GM12878 (cell line): ENCODE measurements around the gene MIS12. TPM values are rescaled to one million over a fixed set of nuclear protein-coding genes. Genes with fewer than 3 reads are reported as not detected.

ENCODE experiments used
- ATAC-seq: fragments of 200-7000 bp; cut with Tn5 transposase; 3 replicates; pipeline ENCODE4 v1.9.1; 2020; ENCODE audit warnings: mild to moderate bottlenecking, moderate library complexity
- BruUV-seq: library from RNA; stranded (reverse); fragments of 400-500 nt; replicated peaks from 2 replicates; lab custom pipeline; 2021; lab: Mats Ljungman, UMichigan
- CTCF ChIA-PET: fragments of 300-600 bp; sonication (Branson Sonifier 250); formaldehyde crosslinking; extraction: SDS; loops from one replicate; lab custom pipeline; 2021; ENCODE audit warnings: inconsistent platforms; lab: Yijun Ruan, JAX
- POLR2A ChIA-PET: fragments of 350-600 bp; formaldehyde crosslinking; extraction: SDS; loops from one replicate; lab custom pipeline; 2021; ENCODE audit warnings: inconsistent platforms; lab: Charles Lee
- RAD21 ChIA-PET: fragments of 300-600 bp; sonication (Branson Sonifier 250); formaldehyde crosslinking; loops from one replicate; lab custom pipeline; 2023; ENCODE audit warnings: antibody characterized with exemption; ENCODE audit not compliant: unreplicated experiment; lab: Charles Lee
- SMC1A ChIA-PET: fragments of 300-600 bp; sonication (Branson Sonifier 250); formaldehyde crosslinking; loops from one replicate; lab custom pipeline; 2023; ENCODE audit not compliant: unreplicated experiment, uncharacterized antibody; lab: Charles Lee
- DNase-seq: peaks from one replicate; pipeline ENCODE4 v3.0.0-alpha.2; 2011; ENCODE audit warnings: low read depth, low spot score
- FAIRE-seq: peaks from 3 replicates; lab custom pipeline; 2011; peaks lifted over from hg19 to GRCh38; lab: Jason Lieb, UNC
- H2AFZ ChIP-seq: 2 replicates; pipeline ENCODE4 v1.6.0; 2011; ENCODE audit warnings: low read depth, low read length, control low read depth; ENCODE audit not compliant: control insufficient read depth
- H3K27ac ChIP-seq: 2 replicates; pipeline ENCODE4 v1.5.1; 2011; ENCODE audit warnings: control low read depth; ENCODE audit not compliant: control insufficient read depth, insufficient read depth
- H3K27me3 ChIP-seq, 2 experiments: replicated peaks in 1 of 2; 2 replicates each; pipeline versions ENCODE4 v1.6.0 to v1.6.1; 2011; ENCODE audit warnings: low read length in 1 of 2; ENCODE audit not compliant: control insufficient read depth in 2 of 2, insufficient read depth in 2 of 2
- H3K36me3 ChIP-seq, 2 experiments: 2 replicates each; pipeline ENCODE4 v1.5.1; 2011; ENCODE audit warnings: low read length in 1 of 2; ENCODE audit not compliant: control insufficient read depth in 2 of 2, insufficient read depth in 2 of 2
- H3K4me1 ChIP-seq: 2 replicates; pipeline ENCODE4 v1.6.1; 2011; ENCODE audit warnings: mild to moderate bottlenecking, low read length, moderate library complexity, mixed read lengths; ENCODE audit not compliant: control insufficient read depth, insufficient read depth
- H3K4me2 ChIP-seq: 2 replicates; pipeline ENCODE4 v1.6.0; 2011; ENCODE audit warnings: control low read depth; ENCODE audit not compliant: control insufficient read depth, insufficient read depth
- H3K4me3 ChIP-seq: fragments of 200-600 bp; sonication (generic); 2 replicates; pipeline ENCODE4 v1.5.1; 2016
- H3K79me2 ChIP-seq: 2 replicates; pipeline ENCODE4 v1.6.0; 2011; ENCODE audit warnings: low read length; ENCODE audit not compliant: control insufficient read depth, insufficient read depth
- H3K9ac ChIP-seq: 2 replicates; pipeline ENCODE4 v1.8.0; 2011; ENCODE audit warnings: low read length, control low read depth, mixed read lengths; ENCODE audit not compliant: control insufficient read depth, insufficient read depth
- H3K9me3 ChIP-seq: replicated peaks from 3 replicates; pipeline ENCODE4 v1.5.1; 2011; ENCODE audit warnings: mild to moderate bottlenecking, low read length; ENCODE audit not compliant: control insufficient read depth, insufficient read depth
- H4K20me1 ChIP-seq: 2 replicates; pipeline ENCODE4 v1.6.0; 2011; ENCODE audit not compliant: control insufficient read depth, insufficient read depth
- HDAC2 ChIP-seq: fragments of 200-600 bp; sonication (generic); IDR thresholded peaks from 2 replicates; pipeline ENCODE4 v1.6.1; 2017
- JUNB ChIP-seq: IDR thresholded peaks from 2 replicates; pipeline ENCODE4 v1.6.1; 2016; ENCODE audit warnings: antibody characterized with exemption, mild to moderate bottlenecking
- RELB ChIP-seq: fragments of 450-650 bp; IDR thresholded peaks from 2 replicates; pipeline ENCODE4 v1.6.1; 2017; ENCODE audit warnings: low read depth, mild to moderate bottlenecking, moderate library complexity
- SREBF1 ChIP-seq: IDR thresholded peaks from 2 replicates; pipeline ENCODE4 v1.6.1; 2012; ENCODE audit warnings: mild to moderate bottlenecking, low read length
- WGBS: methylation state at CpG from one replicate; pipeline ENCODE4 v1.1.6; 2016; ENCODE audit warnings: low lambda C conversion rate; ENCODE audit not compliant: insufficient replicate concordance, insufficient coverage; ENCODE audit errors: missing lambda C conversion rate; 5-methylcytosine and 5-hydroxymethylcytosine counted together
- in situ Hi-C: fragments of 300-500 bp; cut with MboI; formaldehyde crosslinking; loops from 9 replicates; pipeline ENCODE4 v1.14.3; 2018; ENCODE audit warnings: mixed read lengths
- intact Hi-C: fragments of 100-400 bp; cut with micrococcal nuclease; formaldehyde crosslinking; loops from one replicate; pipeline ENCODE4 v1.14.2; 2022; ENCODE audit not compliant: unreplicated experiment
- polyA plus RNA-seq, 11 experiments: library from polyadenylated mRNA; depleted of rRNA in 4 of 11; unstranded in 6 of 11; stranded (reverse) in 5 of 11; fragments of >200 nt; fragmentation: Nextera tagmentation in 4 of 11; fragmentation: Illumina TruSeq in 1 of 11; extraction: Ambion mirVana in 4 of 11; extraction: Trizol in 1 of 11; gene quantifications; 1 replicate in 1 of 11; 2 replicates in 10 of 11; pipeline versions ENCODE4 v1.2.1 to v1.2.3, GENCODE V29; 2011 to 2016; ENCODE audit warnings: inconsistent platforms in 2 of 11, missing spikeins in 2 of 11, low read depth in 1 of 11
- total RNA-seq, 4 experiments: library from RNA; depleted of rRNA in 3 of 4; stranded (reverse); fragments of >200 nt in 3 of 4; fragmentation: Illumina TruSeq in 1 of 4; extraction: Trizol in 1 of 4; gene quantifications; 2 replicates each; pipeline versions ENCODE4 v1.2.1 to v1.2.3, GENCODE V29; 2013 to 2021
- TF ChIP-seq, protein P1 (sequence below): IDR thresholded peaks from 2 replicates; pipeline ENCODE4 v1.6.1; 2011; ENCODE audit warnings: borderline replicate concordance, low read depth, mild to moderate bottlenecking, moderate library complexity, low read length; ENCODE audit not compliant: insufficient read depth, poor library complexity, severe bottlenecking
- TF ChIP-seq, protein P2 (sequence below), 3 experiments: IDR thresholded peaks in 2 of 3; conservative IDR thresholded peaks in 1 of 3; 2 replicates each; pipeline ENCODE4 v1.5.1; 2011; ENCODE audit warnings: low read depth in 3 of 3, low read length in 3 of 3, mild to moderate bottlenecking in 3 of 3, control low read depth in 2 of 3, moderate library complexity in 2 of 3, inconsistent platforms in 1 of 3, mixed read lengths in 1 of 3; ENCODE audit not compliant: control insufficient read depth in 2 of 3, insufficient read depth in 1 of 3; ENCODE audit errors: extremely low read depth in 1 of 3

The MIS12 gene
- total and polyA plus RNA-seq, 10 of the 15 experiments (the other 5 are each of a cell fraction or from before 2014, with no cell fraction given), result 19.8 to 34.2 (median 25.0) TPM

GRCh38 chr17:5473906-5474305, 12.5 kb upstream of the MIS12 start:
- 98% methylated on average over 2 of the region's 2 CpGs for WGBS
- Histone ChIP-seq H3K36me3 (peaks cover 3 to 26% of the 10 kb centered on the region in 2 experiments), H3K4me3 (no peak overlapping the region), H3K9me3 (no peaks in the 10 kb centered on the region), H3K4me2 (no peak overlapping the region), H3K9ac (no peak overlapping the region), H3K27me3 (no peaks in the 10 kb centered on the region), H2AFZ (no peak overlapping the region), H3K79me2 (peaks cover 2% of the 10 kb centered on the region), H4K20me1 (0 out of 2 replicates have a peak, but pooled peaks cover 2% of the 10 kb centered on the region), H3K27ac (no peak overlapping the region), H3K4me1 (no peaks in the 10 kb centered on the region)
- SMC1A ChIA-PET, result no interaction called here
- FAIRE-seq (no peak), ATAC-seq (no peak), DNase-seq (no peak)
- TF ChIP-seq, protein P1, sequence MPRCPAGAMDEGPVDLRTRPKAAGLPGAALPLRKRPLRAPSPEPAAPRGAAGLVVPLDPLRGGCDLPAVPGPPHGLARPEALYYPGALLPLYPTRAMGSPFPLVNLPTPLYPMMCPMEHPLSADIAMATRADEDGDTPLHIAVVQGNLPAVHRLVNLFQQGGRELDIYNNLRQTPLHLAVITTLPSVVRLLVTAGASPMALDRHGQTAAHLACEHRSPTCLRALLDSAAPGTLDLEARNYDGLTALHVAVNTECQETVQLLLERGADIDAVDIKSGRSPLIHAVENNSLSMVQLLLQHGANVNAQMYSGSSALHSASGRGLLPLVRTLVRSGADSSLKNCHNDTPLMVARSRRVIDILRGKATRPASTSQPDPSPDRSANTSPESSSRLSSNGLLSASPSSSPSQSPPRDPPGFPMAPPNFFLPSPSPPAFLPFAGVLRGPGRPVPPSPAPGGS, result no peak
- TF ChIP-seq, protein P2, sequence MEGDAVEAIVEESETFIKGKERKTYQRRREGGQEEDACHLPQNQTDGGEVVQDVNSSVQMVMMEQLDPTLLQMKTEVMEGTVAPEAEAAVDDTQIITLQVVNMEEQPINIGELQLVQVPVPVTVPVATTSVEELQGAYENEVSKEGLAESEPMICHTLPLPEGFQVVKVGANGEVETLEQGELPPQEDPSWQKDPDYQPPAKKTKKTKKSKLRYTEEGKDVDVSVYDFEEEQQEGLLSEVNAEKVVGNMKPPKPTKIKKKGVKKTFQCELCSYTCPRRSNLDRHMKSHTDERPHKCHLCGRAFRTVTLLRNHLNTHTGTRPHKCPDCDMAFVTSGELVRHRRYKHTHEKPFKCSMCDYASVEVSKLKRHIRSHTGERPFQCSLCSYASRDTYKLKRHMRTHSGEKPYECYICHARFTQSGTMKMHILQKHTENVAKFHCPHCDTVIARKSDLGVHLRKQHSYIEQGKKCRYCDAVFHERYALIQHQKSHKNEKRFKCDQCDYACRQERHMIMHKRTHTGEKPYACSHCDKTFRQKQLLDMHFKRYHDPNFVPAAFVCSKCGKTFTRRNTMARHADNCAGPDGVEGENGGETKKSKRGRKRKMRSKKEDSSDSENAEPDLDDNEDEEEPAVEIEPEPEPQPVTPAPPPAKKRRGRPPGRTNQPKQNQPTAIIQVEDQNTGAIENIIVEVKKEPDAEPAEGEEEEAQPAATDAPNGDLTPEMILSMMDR (IDR thresholded peaks at IDR 0.05 in 2 of 3, conservative IDR thresholded peaks at IDR 0.05 in 1 of 3; ENCODE audit: control insufficient read depth in 2 of 3, extremely low read depth in 1 of 3, insufficient read depth in 1 of 3, low read depth in 3 of 3, low read length in 3 of 3), result no peak
- no peak for TF ChIP-seq SREBF1
- no peak for TF ChIP-seq RELB
- no peak for TF ChIP-seq JUNB
- TF ChIP-seq HDAC2, result no peak
- RAD21 ChIA-PET, result no interaction called here
- BruUV-seq, result no TSS peak
- intact Hi-C loops (no loop called here), in situ Hi-C loops (no loop called here)
- POLR2A ChIA-PET, result interaction anchor here (1.3 kb wide), 1 partner anchor 11 kb away, joined by 4 read pairs; no protein-coding TSS in a partner anchor
- CTCF ChIA-PET, result no interaction called here
